Dendritic cell treated with granulocyte-macrophage colony-stimulating factor and Interleukin-4, amounts not matched to agents 40 ng/mL and 50 ng/mL, for 4 days (primary cell): ENCODE results near the gene PTPRD.

Experiments
- H3K27ac Mint-ChIP-seq: one replicate; pipeline ENCODE4 v1.8.0; 2022; ENCODE audit warnings: mild to moderate bottlenecking, mixed read lengths
- H3K27me3 Mint-ChIP-seq: one replicate; pipeline ENCODE4 v1.8.0; 2022; ENCODE audit warnings: mild to moderate bottlenecking, mixed read lengths
- H3K36me3 Mint-ChIP-seq: one replicate; pipeline ENCODE4 v1.8.0; 2022; ENCODE audit warnings: low read depth, mixed read lengths
- H3K4me1 Mint-ChIP-seq: one replicate; pipeline ENCODE4 v1.8.0; 2022; ENCODE audit warnings: low read depth, mixed read lengths
- H3K4me3 Mint-ChIP-seq: one replicate; pipeline ENCODE4 v1.8.0; 2022; ENCODE audit warnings: mild to moderate bottlenecking, moderate library complexity, mixed read lengths
- H3K9me3 Mint-ChIP-seq: one replicate; pipeline ENCODE4 v1.8.0; 2022; ENCODE audit warnings: mixed read lengths
- intact Hi-C: fragments of 100-400 bp; cut with micrococcal nuclease; formaldehyde crosslinking; loops from one replicate; pipeline ENCODE4 v1.15.0; 2022

Gene PTPRD

DNA sequence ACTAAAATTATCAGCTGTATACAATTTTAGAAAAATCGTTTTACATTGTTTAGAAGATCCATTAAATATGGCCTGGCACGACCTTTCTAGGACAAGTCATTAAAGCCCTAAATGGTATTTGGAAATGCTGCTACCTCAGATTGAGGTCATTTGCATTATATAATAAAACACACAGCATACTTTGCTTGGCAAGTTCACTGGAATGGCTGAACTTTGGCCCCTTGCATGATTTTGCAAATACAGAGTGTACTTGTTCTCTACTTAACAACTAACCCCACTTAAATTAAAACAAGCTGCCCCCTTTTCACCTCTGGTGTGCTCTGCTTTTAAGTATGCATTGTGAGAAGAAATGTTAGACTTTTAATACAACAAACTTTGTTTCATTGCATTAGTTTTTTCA, 860.1 kb downstream of the PTPRD start:
- no peak overlapping the region for H3K4me3 Mint-ChIP-seq
- H3K36me3 Mint-ChIP-seq, result no peaks in the 10 kb centered on the region
- H3K27ac Mint-ChIP-seq, result no peak overlapping the region
- intact Hi-C loops, result no loop called here
- no peaks in the 10 kb centered on the region for H3K27me3 Mint-ChIP-seq
- no peaks in the 10 kb centered on the region for H3K4me1 Mint-ChIP-seq
- H3K9me3 Mint-ChIP-seq, result no peaks in the 10 kb centered on the region

DNA sequence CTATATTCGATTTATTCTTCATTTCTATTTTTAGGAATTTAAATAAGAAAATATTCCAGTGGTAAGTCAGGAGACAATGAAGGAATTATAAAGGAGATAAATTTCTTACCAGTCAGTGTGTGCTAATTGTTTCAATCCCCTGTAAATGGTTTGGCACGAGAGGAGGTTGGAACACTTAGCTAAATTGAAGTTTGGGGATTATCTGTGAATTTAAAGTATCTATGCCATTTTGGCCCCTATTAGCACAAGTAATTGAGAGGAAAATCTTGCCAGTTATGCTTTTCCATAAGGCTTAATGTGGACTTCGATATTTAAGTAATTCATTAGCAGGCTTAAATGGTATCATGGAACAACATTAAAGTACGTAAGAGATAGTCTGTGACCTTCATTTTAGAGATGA, 860.8 kb downstream of the PTPRD start:
- Mint-ChIP-seq H3K36me3 (no peaks in the 10 kb centered on the region), H3K27ac (no peak overlapping the region), H3K27me3 (no peaks in the 10 kb centered on the region), H3K4me1 (no peaks in the 10 kb centered on the region), H3K4me3 (no peak overlapping the region), H3K9me3 (no peaks in the 10 kb centered on the region)
- intact Hi-C loops, result no loop called here

DNA sequence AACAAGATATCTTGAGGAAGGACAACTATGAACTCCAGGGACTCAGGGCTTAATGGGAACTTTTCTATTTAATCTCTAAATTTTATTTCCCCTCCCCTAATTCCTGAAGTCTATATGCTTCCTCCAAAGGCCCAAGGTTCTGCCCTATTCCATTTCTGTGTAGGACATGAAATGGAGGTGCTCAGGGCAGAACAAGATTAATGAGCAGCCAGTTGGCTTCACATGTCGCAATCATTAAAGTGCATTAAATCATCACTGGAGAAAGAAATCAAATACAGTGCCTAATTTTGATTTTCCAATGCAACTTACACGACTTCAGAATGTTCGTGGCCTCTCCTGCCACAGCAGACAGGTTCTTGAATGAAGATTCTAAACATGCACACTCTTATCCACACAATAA, 862.1 kb downstream of the PTPRD start:
- no peaks in the 10 kb centered on the region for H3K27me3 Mint-ChIP-seq
- no peak overlapping the region for H3K27ac Mint-ChIP-seq
- H3K4me3 Mint-ChIP-seq, result no peak overlapping the region
- H3K9me3 Mint-ChIP-seq, result no peaks in the 10 kb centered on the region
- no peaks in the 10 kb centered on the region for H3K36me3 Mint-ChIP-seq
- H3K4me1 Mint-ChIP-seq, result no peaks in the 10 kb centered on the region
- intact Hi-C loops, result no loop called here

DNA sequence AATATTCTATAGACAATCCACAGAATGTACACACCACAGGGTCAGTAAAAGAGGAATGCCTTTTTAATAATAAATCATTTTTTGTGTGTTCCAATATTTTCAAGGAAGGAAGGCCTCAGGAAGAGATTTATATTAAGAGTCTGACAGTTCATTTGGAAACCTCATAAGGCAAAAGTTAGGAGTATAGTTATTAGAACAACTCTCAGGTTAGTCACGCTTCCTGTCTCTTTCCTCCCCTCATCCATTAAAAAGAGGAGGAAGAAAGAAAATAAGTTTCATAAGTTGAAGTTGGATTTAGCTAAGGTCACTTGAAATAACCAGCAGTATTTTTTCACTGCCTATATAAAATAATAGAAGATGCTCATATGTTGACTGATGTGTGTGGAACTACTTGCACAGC, 863.2 kb downstream of the PTPRD start:
- no peak overlapping the region for H3K4me3 Mint-ChIP-seq
- no peaks in the 10 kb centered on the region for H3K36me3 Mint-ChIP-seq
- no peaks in the 10 kb centered on the region for H3K9me3 Mint-ChIP-seq
- no peaks in the 10 kb centered on the region for H3K4me1 Mint-ChIP-seq
- H3K27me3 Mint-ChIP-seq, result no peaks in the 10 kb centered on the region
- H3K27ac Mint-ChIP-seq, result no peak overlapping the region
- intact Hi-C loops, result no loop called here

DNA sequence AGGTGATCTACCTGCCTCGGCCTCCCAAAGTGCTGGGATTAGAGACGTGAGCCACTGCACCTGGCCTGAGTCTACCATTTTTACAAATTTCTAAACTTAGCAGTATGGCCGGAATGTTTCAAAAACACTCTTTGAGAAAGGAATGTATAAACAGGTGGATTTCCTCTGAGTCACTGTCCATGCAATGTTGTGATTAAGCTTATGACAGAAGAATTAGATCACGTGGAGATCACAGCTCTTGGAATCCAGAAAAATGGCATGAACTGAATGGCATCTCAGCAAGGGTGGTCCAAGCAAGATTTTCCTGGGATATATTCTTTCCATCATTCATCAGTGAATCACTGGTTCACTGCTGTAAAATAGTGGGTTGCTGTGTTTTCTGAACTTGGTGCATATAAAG, 865.0 kb downstream of the PTPRD start:
- H3K9me3 Mint-ChIP-seq, result no peaks in the 10 kb centered on the region
- H3K4me3 Mint-ChIP-seq, result no peak overlapping the region
- H3K36me3 Mint-ChIP-seq, result no peaks in the 10 kb centered on the region
- H3K4me1 Mint-ChIP-seq, result no peaks in the 10 kb centered on the region
- H3K27me3 Mint-ChIP-seq, result no peaks in the 10 kb centered on the region
- intact Hi-C loops, result no loop called here
- H3K27ac Mint-ChIP-seq, result no peak overlapping the region

DNA sequence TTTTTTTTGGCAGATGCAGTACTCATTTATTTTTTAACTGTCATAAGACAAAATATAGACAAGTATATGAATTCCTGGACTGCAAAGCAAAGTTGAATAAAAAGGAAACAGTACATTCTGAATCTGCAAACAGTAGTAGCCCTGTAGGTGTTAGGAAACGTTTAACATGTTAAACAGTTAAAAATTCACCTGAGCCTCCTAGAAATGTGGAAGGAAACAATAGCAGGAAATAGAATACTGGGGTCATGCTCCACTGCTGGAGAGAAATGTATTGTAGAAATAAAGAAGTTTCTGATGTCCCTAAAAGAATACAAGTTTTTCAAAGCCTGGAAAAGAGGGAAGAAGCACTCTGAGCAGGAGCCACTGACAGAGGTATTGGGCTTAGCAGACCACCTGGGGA, 866.0 kb downstream of the PTPRD start:
- intact Hi-C loops, result no loop called here
- peaks cover 7% of the 10 kb centered on the region for H3K9me3 Mint-ChIP-seq
- H3K4me3 Mint-ChIP-seq, result no peak overlapping the region
- H3K27ac Mint-ChIP-seq, result no peak overlapping the region
- no peaks in the 10 kb centered on the region for H3K36me3 Mint-ChIP-seq
- no peaks in the 10 kb centered on the region for H3K27me3 Mint-ChIP-seq
- no peaks in the 10 kb centered on the region for H3K4me1 Mint-ChIP-seq

DNA sequence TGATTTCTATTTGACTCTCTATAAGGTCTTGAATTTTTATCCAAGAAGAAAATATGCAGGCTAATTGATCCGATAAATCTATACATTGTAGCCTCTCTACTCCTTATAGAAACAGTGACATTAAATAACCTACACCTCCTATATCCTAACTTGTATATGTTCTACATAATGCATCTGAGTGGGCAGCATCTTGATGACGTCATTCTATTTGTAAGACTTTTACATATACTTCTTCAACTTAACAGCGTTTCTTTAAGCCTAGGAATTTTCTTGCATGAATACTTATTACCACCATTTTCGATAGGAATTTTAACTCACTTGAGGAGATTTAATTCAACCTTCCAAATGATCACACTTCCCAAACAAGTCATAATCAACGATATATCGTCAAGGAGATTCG, 869.0 kb downstream of the PTPRD start:
- Mint-ChIP-seq H3K4me3 (no peak overlapping the region), H3K27ac (no peak overlapping the region), H3K4me1 (no peaks in the 10 kb centered on the region), H3K9me3 (peaks cover 20% of the 10 kb centered on the region), H3K27me3 (no peaks in the 10 kb centered on the region), H3K36me3 (no peaks in the 10 kb centered on the region)
- intact Hi-C loops, result no loop called here

DNA sequence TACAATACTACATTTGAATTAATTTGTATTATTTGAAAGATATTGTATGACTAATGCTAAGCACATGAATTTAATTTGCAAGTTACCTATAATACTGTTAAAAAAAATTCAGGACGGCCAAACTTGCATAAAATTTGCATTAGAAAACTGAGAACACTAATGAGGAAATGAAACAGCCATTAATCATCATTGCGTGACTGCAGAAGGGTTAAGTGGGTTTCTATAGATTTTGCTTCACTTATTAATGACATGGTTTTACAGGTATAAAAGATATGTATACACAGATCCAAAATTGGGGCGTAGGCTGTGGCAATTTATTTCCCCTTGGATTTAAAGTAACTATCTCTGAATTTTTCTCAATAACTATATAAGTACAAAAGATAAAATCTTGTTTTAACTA, 882.6 kb downstream of the PTPRD start:
- intact Hi-C loops, result no loop called here
- Mint-ChIP-seq H3K36me3 (no peaks in the 10 kb centered on the region), H3K27ac (no peak overlapping the region), H3K4me3 (no peak overlapping the region), H3K4me1 (no peaks in the 10 kb centered on the region), H3K27me3 (no peaks in the 10 kb centered on the region), H3K9me3 (peaks cover 5% of the 10 kb centered on the region)

DNA sequence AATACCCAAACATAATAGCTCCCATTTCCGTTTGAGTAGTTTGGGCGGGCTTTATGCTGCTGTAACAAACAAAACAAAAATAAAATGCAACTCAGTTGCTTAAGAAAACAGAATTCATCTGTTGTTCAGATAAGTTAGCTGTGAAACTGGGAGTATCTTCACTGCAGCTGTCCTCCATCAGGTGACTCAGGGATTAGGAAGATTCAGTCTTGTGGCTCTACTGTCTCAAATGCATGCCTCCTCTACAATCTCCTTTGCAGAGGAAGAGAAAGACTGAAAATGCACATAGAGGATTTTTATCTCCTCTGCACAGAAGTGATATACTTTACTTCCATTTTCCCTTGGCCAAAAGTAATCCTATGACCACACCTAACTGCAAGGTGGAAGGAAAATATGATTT, 883.7 kb downstream of the PTPRD start:
- Mint-ChIP-seq H3K27me3 (no peaks in the 10 kb centered on the region), H3K9me3 (peaks cover 11% of the 10 kb centered on the region)

DNA sequence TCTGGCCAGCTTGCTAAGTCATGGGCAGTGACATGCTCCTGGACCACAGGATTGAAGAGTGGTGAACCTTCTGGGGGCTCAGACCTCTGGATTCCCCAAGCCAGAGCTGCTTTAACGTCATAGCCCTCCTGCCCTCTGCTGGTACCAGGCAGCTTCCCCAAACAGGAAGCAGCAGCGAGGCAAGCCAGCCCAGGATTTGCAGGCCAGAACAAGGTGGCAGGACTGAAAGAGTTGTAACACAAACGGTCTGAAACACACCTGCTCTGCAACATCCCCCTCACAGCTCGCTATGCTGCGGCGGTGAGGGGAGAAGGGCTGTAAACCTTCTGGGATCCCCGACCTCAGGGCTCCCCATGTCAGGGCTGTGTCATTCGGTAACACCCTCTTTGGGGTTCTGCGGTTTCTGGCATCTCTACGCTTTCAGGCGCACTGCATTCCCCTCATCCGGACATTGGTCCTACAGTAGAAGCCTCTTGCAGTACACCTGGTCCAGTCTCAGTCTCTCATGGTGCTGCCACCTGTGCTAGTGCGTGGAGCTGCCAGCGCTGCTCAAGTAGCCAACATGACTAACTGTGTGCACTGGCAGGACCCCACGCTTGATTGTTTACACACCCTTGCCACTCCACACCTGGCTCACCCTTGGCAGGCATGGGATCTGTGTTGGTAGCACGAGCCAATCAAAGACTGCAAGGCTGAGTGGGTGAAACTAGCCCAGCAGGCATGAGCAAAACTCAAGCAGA, 893.3 kb downstream of the PTPRD start:
- Mint-ChIP-seq H3K36me3 (no peaks in the 10 kb centered on the region), H3K4me3 (no peak overlapping the region), H3K4me1 (no peaks in the 10 kb centered on the region), H3K27me3 (no peaks in the 10 kb centered on the region), H3K9me3 (peaks cover 20% of the 10 kb centered on the region), H3K27ac (no peak overlapping the region)
- intact Hi-C loops, result no loop called here

More for the DNA sequence above, 883.7 kb downstream of the PTPRD start:
- Mint-ChIP-seq H3K36me3 (no peaks in the 10 kb centered on the region), H3K4me3 (no peak overlapping the region), H3K4me1 (no peaks in the 10 kb centered on the region), H3K27ac (no peak overlapping the region)
- intact Hi-C loops, result no loop called here

DNA sequence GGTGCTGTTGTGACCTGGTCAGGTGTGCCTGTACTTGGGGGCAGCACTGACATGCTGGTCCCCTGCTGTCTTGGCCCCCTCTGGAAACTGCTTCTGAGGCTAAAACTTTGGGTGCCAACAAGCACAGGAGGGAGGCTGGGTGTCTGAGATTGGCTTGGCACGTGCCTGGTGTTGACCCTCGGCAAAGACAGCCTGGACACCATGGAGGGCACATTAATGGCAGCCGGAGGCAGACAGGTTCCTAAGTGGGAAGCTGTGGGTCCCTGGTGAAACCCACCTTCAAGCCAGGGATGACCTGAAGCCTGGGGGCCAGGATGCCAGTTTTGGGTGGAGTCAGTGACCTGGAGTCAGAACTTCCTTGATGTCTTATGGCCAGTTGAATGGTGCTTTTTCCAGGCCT, 894.1 kb downstream of the PTPRD start:
- intact Hi-C loops, result no loop called here
- no peak overlapping the region for H3K27ac Mint-ChIP-seq
- no peaks in the 10 kb centered on the region for H3K36me3 Mint-ChIP-seq
- no peak overlapping the region for H3K4me3 Mint-ChIP-seq
- H3K4me1 Mint-ChIP-seq, result no peaks in the 10 kb centered on the region
- H3K27me3 Mint-ChIP-seq, result no peaks in the 10 kb centered on the region
- peaks cover 20% of the 10 kb centered on the region for H3K9me3 Mint-ChIP-seq

DNA sequence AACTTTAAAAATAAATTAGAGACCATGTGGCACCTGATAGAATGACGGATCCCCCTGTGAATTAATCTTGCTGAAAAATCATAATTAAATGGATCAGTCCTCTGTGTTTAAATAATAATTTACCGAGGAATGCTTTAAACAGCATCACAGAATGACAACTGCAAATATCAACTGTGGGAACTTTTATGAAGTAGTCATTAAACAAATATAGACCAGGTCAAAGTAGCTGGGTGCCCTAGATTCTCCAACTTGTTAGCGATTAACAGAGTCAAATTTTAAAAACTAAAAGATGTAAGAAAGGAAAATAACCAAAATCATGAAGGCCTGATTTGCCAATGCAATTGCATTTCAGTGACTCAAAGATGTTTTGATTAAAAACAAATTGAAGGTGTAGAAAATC, 933.4 kb downstream of the PTPRD start:
- intact Hi-C loops, result no loop called here
- H3K27ac Mint-ChIP-seq, result no peak overlapping the region
- H3K4me1 Mint-ChIP-seq, result no peaks in the 10 kb centered on the region
- H3K27me3 Mint-ChIP-seq, result no peaks in the 10 kb centered on the region
- H3K9me3 Mint-ChIP-seq, result no peaks in the 10 kb centered on the region
- H3K4me3 Mint-ChIP-seq, result no peak overlapping the region
- H3K36me3 Mint-ChIP-seq, result no peaks in the 10 kb centered on the region

DNA sequence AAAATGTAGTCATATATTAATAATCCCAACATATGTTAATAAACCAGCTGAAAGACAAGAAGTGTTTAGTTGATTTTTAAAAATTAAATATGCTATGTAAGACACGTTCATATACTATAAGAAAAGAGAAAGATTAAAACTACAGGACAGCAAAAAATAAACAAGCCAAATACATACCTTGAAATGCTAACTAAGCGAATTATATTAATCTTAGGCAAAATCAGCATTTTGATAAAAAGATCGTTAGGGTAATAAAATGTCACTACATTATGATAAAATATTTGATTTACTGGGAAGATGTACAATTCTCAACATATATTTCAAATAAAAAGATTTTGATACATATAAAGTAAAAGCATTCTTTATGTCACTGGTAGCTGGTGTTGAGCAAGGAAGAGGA, 938.3 kb downstream of the PTPRD start:
- intact Hi-C loops, result no loop called here
- H3K27ac Mint-ChIP-seq, result no peak overlapping the region
- no peaks in the 10 kb centered on the region for H3K4me1 Mint-ChIP-seq
- H3K9me3 Mint-ChIP-seq, result peaks cover 11% of the 10 kb centered on the region
- no peaks in the 10 kb centered on the region for H3K27me3 Mint-ChIP-seq
- H3K36me3 Mint-ChIP-seq, result no peaks in the 10 kb centered on the region
- H3K4me3 Mint-ChIP-seq, result no peak overlapping the region

DNA sequence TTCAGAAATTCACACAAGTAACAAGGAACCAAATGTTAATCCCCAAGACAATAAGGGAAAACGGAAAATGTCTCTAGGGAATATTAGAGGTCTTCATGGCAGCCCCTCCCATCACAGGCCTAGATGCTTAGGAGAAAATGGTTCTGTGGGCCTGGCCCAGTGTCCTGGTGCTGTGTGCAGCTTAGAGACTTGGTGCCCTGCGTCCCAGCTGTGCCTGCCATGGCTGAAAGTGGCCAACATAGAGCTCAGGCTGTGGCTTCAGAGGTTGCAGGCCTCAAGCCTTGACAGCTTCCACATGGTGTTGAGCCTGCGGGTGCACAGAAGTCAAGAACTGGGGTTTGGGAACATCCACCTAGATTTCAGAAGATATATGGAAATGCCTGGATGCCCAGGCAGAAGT, 942.3 kb downstream of the PTPRD start:
- Mint-ChIP-seq H3K4me1 (no peaks in the 10 kb centered on the region), H3K27ac (no peak overlapping the region), H3K4me3 (no peak overlapping the region), H3K9me3 (peaks cover 11% of the 10 kb centered on the region), H3K27me3 (no peaks in the 10 kb centered on the region), H3K36me3 (no peaks in the 10 kb centered on the region)
- intact Hi-C loops, result no loop called here

DNA sequence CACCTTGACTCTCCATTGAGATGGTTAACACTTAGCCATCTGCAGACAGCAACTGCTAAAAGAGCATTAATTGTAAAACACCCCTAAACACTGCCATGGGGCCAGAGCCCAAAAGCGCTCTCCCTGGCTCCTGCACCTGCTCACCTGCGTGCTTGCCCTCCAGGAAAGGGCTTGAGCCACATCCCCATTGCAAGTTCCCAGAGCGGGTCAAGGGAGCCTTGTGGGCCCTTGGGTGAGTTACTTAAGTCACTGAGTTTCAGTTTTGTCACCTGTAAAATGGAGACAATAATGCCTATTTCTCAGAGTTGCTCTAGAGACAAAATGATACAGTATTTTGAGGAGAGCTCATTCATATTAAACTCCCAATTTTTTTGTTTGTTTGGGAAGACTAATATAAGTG, 967.8 kb downstream of the PTPRD start:
- Mint-ChIP-seq H3K4me3 (no peak overlapping the region), H3K27me3 (no peaks in the 10 kb centered on the region), H3K27ac (no peak overlapping the region), H3K36me3 (no peaks in the 10 kb centered on the region), H3K4me1 (no peaks in the 10 kb centered on the region), H3K9me3 (no peaks in the 10 kb centered on the region)
- intact Hi-C loops, result no loop called here
